CD14-positive monocyte (primary cell): ENCODE measurements around the gene CD200R1. TPM values are rescaled to one million over a fixed set of nuclear protein-coding genes. Genes with fewer than 3 reads are reported as not detected.

Experiments
- DNase-seq, 3 donors: peaks; one replicate each; pipeline ENCODE4 v3.0.0-alpha.2; 2011 to 2022
- H2AFZ ChIP-seq: 2 replicates; pipeline ENCODE4 v1.6.0; 2012; ENCODE audit warnings: mild to moderate bottlenecking, low read depth, low read length, inconsistent platforms; ENCODE audit not compliant: insufficient read depth, poor library complexity, severe bottlenecking
- H3K27ac ChIP-seq, 2 donors: 1 replicate in 1 of 2; 2 replicates in 1 of 2; pipeline ENCODE4 v1.5.1; 2012 to 2013; ENCODE audit warnings: low read length in 2 of 2, control low read depth in 1 of 2, inconsistent platforms in 1 of 2, low read depth in 1 of 2, mild to moderate bottlenecking in 1 of 2
- H3K27me3 ChIP-seq, 2 donors: one replicate each; pipeline versions ENCODE4 v1.6.0 to v1.6.1; 2011 to 2013; ENCODE audit warnings: low read length in 2 of 2; ENCODE audit not compliant: control insufficient read depth in 2 of 2, insufficient read depth in 2 of 2
- H3K36me3 ChIP-seq, 2 donors: replicated peaks in 1 of 2; 1 replicate in 1 of 2; 2 replicates in 1 of 2; pipeline versions ENCODE4 v1.5.1 to v1.6.1; 2012 to 2013; ENCODE audit warnings: low read length in 2 of 2, control low read depth in 1 of 2, inconsistent platforms in 1 of 2, mild to moderate bottlenecking in 1 of 2; ENCODE audit not compliant: insufficient read depth in 2 of 2, control insufficient read depth in 1 of 2
- H3K4me1 ChIP-seq, 2 donors: 1 replicate in 1 of 2; 2 replicates in 1 of 2; pipeline versions ENCODE4 v1.5.1 to v1.6.1; 2012 to 2013; ENCODE audit warnings: low read length in 2 of 2, control low read depth in 1 of 2, inconsistent platforms in 1 of 2, mild to moderate bottlenecking in 1 of 2, moderate library complexity in 1 of 2; ENCODE audit not compliant: insufficient read depth in 2 of 2, control insufficient read depth in 1 of 2
- H3K4me2 ChIP-seq: replicated peaks from 2 replicates; pipeline ENCODE3; 2012; ENCODE audit warnings: low read length, moderate library complexity, mild to moderate bottlenecking; ENCODE audit not compliant: poor library complexity, severe bottlenecking; ENCODE audit errors: extremely low read depth
- H3K4me3 ChIP-seq, 3 experiments: fragments of 200-600 bp in 1 of 3; sonication (generic) in 1 of 3; replicated peaks in 1 of 3; 1 replicate in 2 of 3; 2 replicates in 1 of 3; pipeline ENCODE4 v1.5.1; 2011 to 2013; ENCODE audit warnings: low read length in 3 of 3, mild to moderate bottlenecking in 3 of 3, control low read depth in 2 of 3, low read depth in 2 of 3, inconsistent platforms in 1 of 3, moderate library complexity in 1 of 3
- H3K79me2 ChIP-seq: 2 replicates; pipeline ENCODE4 v1.6.0; 2012; ENCODE audit warnings: mild to moderate bottlenecking, control low read depth, inconsistent platforms, low read length, moderate library complexity; ENCODE audit not compliant: insufficient read depth
- H3K9ac ChIP-seq: 2 replicates; pipeline ENCODE4 v1.6.0; 2017; ENCODE audit warnings: low read length, mild to moderate bottlenecking; ENCODE audit not compliant: insufficient read depth, poor library complexity, severe bottlenecking
- H3K9me3 ChIP-seq, 2 donors: replicated peaks in 1 of 2; 1 replicate in 1 of 2; 2 replicates in 1 of 2; pipeline versions ENCODE4 v1.5.1 to v1.6.1; 2012 to 2013; ENCODE audit warnings: low read length in 2 of 2, control low read depth in 1 of 2; ENCODE audit not compliant: control insufficient read depth in 1 of 2, insufficient read depth in 1 of 2
- H4K20me1 ChIP-seq: 2 replicates; pipeline ENCODE4 v1.6.0; 2012; ENCODE audit warnings: mild to moderate bottlenecking, low read length, control low read depth, moderate library complexity; ENCODE audit not compliant: insufficient read depth
- H3K27ac Mint-ChIP-seq, 7 donors: one replicate each; pipeline ENCODE4 v1.8.0; 2020; ENCODE audit warnings: mild to moderate bottlenecking in 7 of 7, mixed read lengths in 7 of 7, moderate library complexity in 6 of 7, inconsistent platforms in 2 of 7
- H3K27me3 Mint-ChIP-seq, 3 donors: one replicate each; pipeline ENCODE4 v1.8.0; 2021 to 2022; ENCODE audit warnings: low read depth in 3 of 3, mild to moderate bottlenecking in 3 of 3, mixed read lengths in 3 of 3, moderate library complexity in 3 of 3, inconsistent platforms in 1 of 3
- H3K36me3 Mint-ChIP-seq, 2 donors: one replicate each; pipeline ENCODE4 v1.8.0; 2020; ENCODE audit warnings: mixed read lengths in 2 of 2, inconsistent platforms in 1 of 2, mild to moderate bottlenecking in 1 of 2
- H3K4me1 Mint-ChIP-seq: one replicate; pipeline ENCODE4 v1.8.0; 2020; ENCODE audit warnings: mild to moderate bottlenecking, mixed read lengths
- H3K4me3 Mint-ChIP-seq, 2 donors: one replicate each; pipeline ENCODE4 v1.8.0; 2020; ENCODE audit warnings: mild to moderate bottlenecking in 2 of 2, mixed read lengths in 2 of 2, moderate library complexity in 1 of 2
- H3K9me3 Mint-ChIP-seq, 7 donors: one replicate each; pipeline ENCODE4 v1.8.0; 2020 to 2022; ENCODE audit warnings: mixed read lengths in 7 of 7, mild to moderate bottlenecking in 6 of 7, moderate library complexity in 6 of 7, inconsistent platforms in 2 of 7
- WGBS: methylation state at CpG from one replicate; pipeline ENCODE4 v1.1.5; 2013; ENCODE audit warnings: missing lambda C conversion rate; ENCODE audit not compliant: insufficient coverage; 5-methylcytosine and 5-hydroxymethylcytosine counted together
- intact Hi-C, 2 donors: fragments of 100-400 bp; cut with micrococcal nuclease; formaldehyde crosslinking; loops; one replicate each; pipeline versions ENCODE4 v1.15.0 to v1.15.1; 2023
- polyA plus RNA-seq, 3 donors: library from polyadenylated mRNA; depleted of rRNA in 1 of 3; unstranded in 2 of 3; stranded (reverse) in 1 of 3; fragments of 300-500 nt in 2 of 3; fragments of >200 nt in 1 of 3; fragmentation: Illumina TruSeq in 2 of 3; gene quantifications; 1 replicate in 2 of 3; 2 replicates in 1 of 3; pipeline ENCODE4 v1.2.3, GENCODE V29; 2012 to 2021
- TF ChIP-seq, protein P1 (sequence below): fragments of 200-600 bp; IDR thresholded peaks from one replicate; pipeline ENCODE4 v1.8.0; 2022; ENCODE audit warnings: antibody characterized with exemption, mild to moderate bottlenecking

Gene CD200R1
- polyA plus RNA-seq, 3 donors: 1.5 to 9.0 (median 1.6) TPM

- no peak overlapping the region for H2AFZ ChIP-seq
- no peak overlapping the region for H3K4me3 Mint-ChIP-seq
- H3K4me3 ChIP-seq: no peak overlapping the region
- no peaks in the 10 kb centered on the region for H4K20me1 ChIP-seq
- no peak overlapping the region for H3K9ac ChIP-seq
- TF ChIP-seq, protein P1, sequence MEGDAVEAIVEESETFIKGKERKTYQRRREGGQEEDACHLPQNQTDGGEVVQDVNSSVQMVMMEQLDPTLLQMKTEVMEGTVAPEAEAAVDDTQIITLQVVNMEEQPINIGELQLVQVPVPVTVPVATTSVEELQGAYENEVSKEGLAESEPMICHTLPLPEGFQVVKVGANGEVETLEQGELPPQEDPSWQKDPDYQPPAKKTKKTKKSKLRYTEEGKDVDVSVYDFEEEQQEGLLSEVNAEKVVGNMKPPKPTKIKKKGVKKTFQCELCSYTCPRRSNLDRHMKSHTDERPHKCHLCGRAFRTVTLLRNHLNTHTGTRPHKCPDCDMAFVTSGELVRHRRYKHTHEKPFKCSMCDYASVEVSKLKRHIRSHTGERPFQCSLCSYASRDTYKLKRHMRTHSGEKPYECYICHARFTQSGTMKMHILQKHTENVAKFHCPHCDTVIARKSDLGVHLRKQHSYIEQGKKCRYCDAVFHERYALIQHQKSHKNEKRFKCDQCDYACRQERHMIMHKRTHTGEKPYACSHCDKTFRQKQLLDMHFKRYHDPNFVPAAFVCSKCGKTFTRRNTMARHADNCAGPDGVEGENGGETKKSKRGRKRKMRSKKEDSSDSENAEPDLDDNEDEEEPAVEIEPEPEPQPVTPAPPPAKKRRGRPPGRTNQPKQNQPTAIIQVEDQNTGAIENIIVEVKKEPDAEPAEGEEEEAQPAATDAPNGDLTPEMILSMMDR: no peak
- H3K27me3 Mint-ChIP-seq: no peaks in the 10 kb centered on the region
- H3K36me3 Mint-ChIP-seq: peaks cover 0 to 2% of the 10 kb centered on the region in 2 donors
- H3K27ac ChIP-seq: no peak overlapping the region
- H3K4me2 ChIP-seq: no peak overlapping the region
- WGBS: 100% methylated on average over 2 of the region's 3 CpGs
- H3K9me3 ChIP-seq: peaks cover 5 to 17% of the 10 kb centered on the region in 2 donors
- intact Hi-C loops: loop anchor here (10.0 kb wide), 2 partner anchors 93 to 137 kb away; no protein-coding TSS in a partner anchor
- H3K9me3 Mint-ChIP-seq: peaks cover 5 to 23% (median 13%) of the 10 kb centered on the region in 7 donors
- H3K36me3 ChIP-seq: no peaks in the 10 kb centered on the region
- H3K4me1 Mint-ChIP-seq: peaks cover 39% of the 10 kb centered on the region
- no peaks in the 10 kb centered on the region for H3K79me2 ChIP-seq
- no peaks in the 10 kb centered on the region for H3K27me3 ChIP-seq
- peaks cover 25 to 48% of the 10 kb centered on the region in 2 donors for H3K4me1 ChIP-seq
- H3K27ac Mint-ChIP-seq: peak overlapping the region in 1 of 7 donors; percentile 46
- no peak for DNase-seq
Measured at GRCh38 chr3:112871735-112872134, 103.2 kb downstream of the CD200R1 start.

Other genes with a start within 250 kb of the CD200R1 start
- not detected for gene CD200R1L, start 128.2 kb downstream of the CD200R1 start, polyA plus RNA-seq
- gene GTPBP8, start 15.9 kb upstream of the CD200R1 start, polyA plus RNA-seq: 10 to 100 TPM in 1 of 3 donors, 1 to 10 TPM in 2; 6.0 to 10.8 (median 9.8) TPM
- gene BOC, start 236.5 kb upstream of the CD200R1 start, polyA plus RNA-seq: not detected